HepG2 (cell line): ENCODE data around the gene ECM1. TPM values are rescaled to one million over a fixed set of nuclear protein-coding genes. Genes with fewer than 3 reads are reported as not detected.

ENCODE experiments used
- AGO2 ChIP-seq: fragments of 200-400 bp; formaldehyde crosslinking; optimal IDR thresholded peaks from 2 replicates; pipeline ENCODE3; 2017; ENCODE audit warnings: mild to moderate bottlenecking, low read depth, low read length, moderate library complexity
- ARID5B ChIP-seq: IDR thresholded peaks from 2 replicates; pipeline ENCODE4 v1.4.0; 2020; ENCODE audit warnings: mild to moderate bottlenecking, missing genetic modification reagents
- CSRNP2 ChIP-seq: sonication (generic); formaldehyde crosslinking; conservative IDR thresholded peaks from 2 replicates; pipeline ENCODE4 v1.8.0; 2022; ENCODE audit warnings: low read depth, missing genetic modification reagents
- FOXC1 ChIP-seq: sonication (generic); formaldehyde crosslinking; IDR thresholded peaks from 2 replicates; pipeline ENCODE4 v1.8.0; 2022; ENCODE audit warnings: mild to moderate bottlenecking, missing genetic modification reagents, borderline replicate concordance
- GPN1 ChIP-seq: sonication (generic); formaldehyde crosslinking; IDR thresholded peaks from 2 replicates; pipeline ENCODE4 v1.5.1; 2020; ENCODE audit warnings: missing genetic modification reagents, borderline replicate concordance
- IRF9 ChIP-seq: sonication (generic); formaldehyde crosslinking; IDR thresholded peaks from 2 replicates; pipeline ENCODE4 v1.8.0; 2022; ENCODE audit warnings: missing genetic modification reagents, mild to moderate bottlenecking, borderline replicate concordance
- MYNN ChIP-seq: sonication (generic); formaldehyde crosslinking; IDR thresholded peaks from 2 replicates; pipeline ENCODE4 v1.4.0; 2020; ENCODE audit warnings: mild to moderate bottlenecking, low read depth, missing genetic modification reagents
- NFIB ChIP-seq: sonication (generic); formaldehyde crosslinking; IDR thresholded peaks from 2 replicates; pipeline ENCODE4 v1.9.0; 2021; ENCODE audit warnings: missing genetic modification reagents, mild to moderate bottlenecking, borderline replicate concordance
- ONECUT2 ChIP-seq: sonication (generic); formaldehyde crosslinking; IDR thresholded peaks from 2 replicates; pipeline ENCODE4 v1.4.0; 2020; ENCODE audit warnings: missing genetic modification reagents
- REST ChIP-seq, 2 experiments: IDR thresholded peaks; 2 replicates each; pipeline ENCODE4 v1.6.1; 2011 to 2012; ENCODE audit warnings: low read length in 2 of 2, borderline replicate concordance in 1 of 2, low read depth in 1 of 2, mild to moderate bottlenecking in 1 of 2, moderate library complexity in 1 of 2
- RFXAP ChIP-seq: sonication (generic); formaldehyde crosslinking; IDR thresholded peaks from 2 replicates; pipeline ENCODE4 v1.4.0; 2020; ENCODE audit warnings: missing genetic modification reagents, borderline replicate concordance
- SP4 ChIP-seq: sonication (generic); formaldehyde crosslinking; IDR thresholded peaks from 2 replicates; pipeline ENCODE4 v1.8.1; 2023; ENCODE audit warnings: mild to moderate bottlenecking, missing genetic modification reagents
- STAG1 ChIP-seq: sonication (generic); formaldehyde crosslinking; IDR thresholded peaks from 2 replicates; pipeline ENCODE4 v1.4.0; 2020; ENCODE audit warnings: missing genetic modification reagents
- TRAFD1 ChIP-seq: sonication (generic); formaldehyde crosslinking; IDR thresholded peaks from 2 replicates; pipeline ENCODE4 v1.5.1; 2020; ENCODE audit warnings: missing genetic modification reagents, mild to moderate bottlenecking, borderline replicate concordance
- ZBTB38 ChIP-seq: sonication (generic); formaldehyde crosslinking; IDR thresholded peaks from 2 replicates; pipeline ENCODE4 v1.5.1; 2020; ENCODE audit warnings: mild to moderate bottlenecking, missing genetic modification reagents
- ZNF180 ChIP-seq: sonication (generic); formaldehyde crosslinking; IDR thresholded peaks from 2 replicates; pipeline ENCODE4 v1.4.0; 2020; ENCODE audit warnings: low read depth, missing genetic modification reagents, borderline replicate concordance
- ZNF614 ChIP-seq: IDR thresholded peaks from 2 replicates; pipeline ENCODE4 v1.6.1; 2018; ENCODE audit warnings: missing biosample characterization, missing genetic modification reagents, inconsistent platforms, borderline replicate concordance
- polyA plus RNA-seq, 8 experiments: library from polyadenylated mRNA; depleted of rRNA in 3 of 8; stranded (reverse) in 7 of 8; unstranded in 1 of 8; fragments of >200 nt; fragmentation: Illumina TruSeq in 4 of 8; extraction: Trizol in 4 of 8; gene quantifications; 2 replicates each; pipeline versions ENCODE4 v1.2.1 to v1.2.3, GENCODE V29; 2011 to 2016; ENCODE audit warnings: low read depth in 4 of 8, missing spikeins in 1 of 8, mixed read lengths in 1 of 8; ENCODE audit not compliant: insufficient read depth in 1 of 8
- total RNA-seq, 5 experiments: library from RNA; depleted of rRNA; stranded (reverse); fragments of >200 nt; fragmentation: Illumina TruSeq; extraction: Trizol; gene quantifications; 2 replicates each; pipeline ENCODE4 v1.2.3, GENCODE V29; 2016; ENCODE audit warnings: low read depth in 1 of 5

Gene ECM1
- total and polyA plus RNA-seq, 2 of the 13 experiments (the other 11 are each of a cell fraction or from before 2014, with no cell fraction given), result 0.42 to 1.0 TPM

- TF ChIP-seq IRF9 (CRISPR knock-in tag), result peak; percentile 42; the same call in 1 of the 2 replicates
- peak; percentile 41; the same call in 1 of the 2 replicates for TF ChIP-seq ONECUT2 (CRISPR knock-in tag)
- no peak for TF ChIP-seq ZNF180
- no peak for TF ChIP-seq RFXAP
- peak; percentile 77 for TF ChIP-seq ZBTB38
- TF ChIP-seq STAG1 (CRISPR knock-in tag), result peak; percentile 75
- TF ChIP-seq NFIB, result no peak
- TF ChIP-seq MYNN (CRISPR knock-in tag), result no peak
- TF ChIP-seq GPN1 (CRISPR knock-in tag), result no peak
- TF ChIP-seq FOXC1 (CRISPR knock-in tag), result no peak
- 0 out of 2 replicates have a peak, but pooled peaks have one; percentile 57 for TF ChIP-seq ZNF614
- 0 out of 2 replicates have a peak, but pooled peaks have one; percentile 11 for TF ChIP-seq ARID5B (CRISPR knock-in tag)
- peak; percentile 77 for TF ChIP-seq AGO2
- no peak for TF ChIP-seq TRAFD1 (CRISPR knock-in tag)
- peak; percentile 36; the same call in 1 of the 2 replicates for TF ChIP-seq SP4 (CRISPR knock-in tag)
- TF ChIP-seq CSRNP2 (CRISPR knock-in tag), result no peak
- TF ChIP-seq REST (IDR thresholded peaks at IDR 0.05; ENCODE audit: borderline replicate concordance in 1 of 2, low read depth in 1 of 2, low read length in 2 of 2), result no peak
Observed at GRCh38 chr1:150560011-150560438, 52.1 kb downstream of the ECM1 start (continued).
